T follicular helper cell (primary cell): ENCODE results near the gene SHROOM3.

Experiments
- DNase-seq: peaks from one replicate; pipeline ENCODE4 v3.0.0-alpha.2; 2020; ENCODE audit warnings: low read depth

Gene SHROOM3

DNA sequence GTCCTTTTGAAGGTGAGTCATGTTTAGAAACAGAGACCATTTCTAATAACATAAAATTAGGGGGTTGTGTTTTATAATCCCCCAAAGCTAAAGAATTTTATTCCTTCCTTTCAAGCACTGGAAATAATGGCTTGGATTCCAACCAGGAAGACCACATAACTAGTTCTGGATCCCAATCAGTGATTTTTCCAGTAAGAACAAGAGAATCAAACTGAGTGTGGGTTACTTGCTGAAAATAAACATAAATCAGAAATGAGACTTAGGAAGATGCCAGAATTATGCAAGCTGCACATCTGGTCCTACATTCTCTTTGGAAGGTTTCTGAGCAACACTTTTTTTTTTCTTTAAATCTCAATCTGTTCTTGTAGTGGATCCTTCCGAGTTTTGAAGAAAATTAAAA lies 386.6 kb downstream of the SHROOM3 start:
- DNase-seq: no peak

DNA sequence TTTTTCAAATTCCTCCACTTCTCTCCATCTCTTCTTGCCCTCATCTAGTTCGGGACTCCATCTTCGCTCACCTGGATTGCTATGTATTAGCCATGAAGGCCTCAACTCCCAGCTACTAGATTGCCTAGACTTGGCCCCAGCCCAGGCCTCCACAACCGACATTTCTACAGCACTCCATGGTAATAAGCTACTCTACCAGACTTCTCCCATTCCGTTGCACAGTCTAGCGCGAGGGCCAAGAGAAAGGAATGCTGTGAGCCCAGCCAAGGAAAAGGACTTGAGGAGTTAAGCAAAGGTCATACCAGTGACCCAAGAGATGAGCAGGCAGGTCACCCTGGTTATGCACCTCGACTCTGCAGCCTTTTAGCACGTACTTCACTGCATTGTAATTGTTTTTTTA lies 387.3 kb downstream of the SHROOM3 start:
- no peak for DNase-seq

DNA sequence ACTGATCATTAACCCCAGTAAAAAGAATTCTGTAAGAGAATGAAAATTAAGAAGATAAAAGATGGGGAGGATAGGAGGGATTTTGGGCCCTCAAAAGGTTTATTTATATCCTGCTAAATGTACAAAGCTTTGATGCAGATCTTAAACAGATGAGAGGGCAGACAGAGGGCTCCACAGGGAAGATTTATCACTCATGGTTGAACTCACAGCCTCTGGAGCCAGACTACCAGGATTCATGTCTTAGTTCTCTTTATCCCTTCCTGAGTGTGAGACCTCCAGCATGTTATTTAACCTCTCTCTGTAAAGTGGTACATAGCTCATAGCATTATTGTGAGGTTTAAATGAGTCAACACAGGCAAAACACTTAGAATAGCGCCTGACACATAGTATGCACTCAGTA lies 388.5 kb downstream of the SHROOM3 start:
- no peak for DNase-seq

DNA sequence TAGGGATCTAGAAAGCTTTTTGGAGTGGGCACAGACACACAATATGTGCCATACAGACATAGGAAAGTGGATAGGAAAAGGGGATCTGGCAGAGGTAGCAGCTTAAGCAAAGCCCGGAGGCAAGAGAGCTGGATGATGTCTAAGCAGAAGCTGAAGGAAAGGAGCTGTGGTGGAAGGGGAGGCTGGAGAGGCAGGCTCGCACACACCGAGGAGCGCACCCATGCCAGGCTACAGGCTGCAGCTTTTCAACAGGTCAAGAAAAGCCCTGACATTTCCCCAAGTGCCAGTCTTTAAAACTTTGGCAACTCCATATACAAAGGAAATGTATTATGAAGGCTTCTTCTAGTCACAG lies 395.6 kb downstream of the SHROOM3 start:
- DNase-seq: no peak

DNA sequence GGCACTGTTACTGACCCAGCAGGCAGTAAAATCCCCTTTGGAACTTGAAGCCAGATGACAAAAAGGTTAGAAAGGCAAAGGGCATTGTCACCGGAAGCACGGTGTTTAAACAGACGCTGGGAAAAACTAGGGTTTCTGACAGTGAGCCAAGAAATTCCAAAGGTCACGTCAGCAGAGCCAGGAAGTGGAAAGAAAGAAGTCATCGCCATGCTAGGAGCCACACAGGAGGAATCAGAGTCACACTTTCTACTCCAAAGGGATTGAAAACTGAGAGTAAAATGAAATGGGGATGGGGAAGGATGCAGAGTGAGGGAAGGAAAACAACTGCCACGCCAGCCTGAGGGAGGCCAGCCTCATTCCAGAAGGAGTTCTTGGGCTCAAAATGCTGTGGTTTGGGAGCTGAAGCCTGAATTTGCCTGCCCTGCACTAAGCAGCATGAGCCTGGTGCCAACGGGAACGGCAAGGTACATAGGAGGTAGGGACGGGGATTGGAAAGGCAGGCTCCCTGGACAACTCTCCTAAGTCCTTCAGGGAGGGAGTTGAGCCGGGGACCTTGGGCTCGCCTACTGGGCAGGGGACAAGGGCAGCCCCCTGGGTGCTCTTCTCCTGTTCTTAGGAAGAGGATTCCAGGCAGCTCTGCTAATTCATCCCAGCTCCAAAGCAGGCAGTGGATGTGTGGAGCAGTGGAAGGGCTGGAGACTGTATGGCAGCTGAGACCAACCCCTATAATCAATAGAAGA lies 396.1 kb downstream of the SHROOM3 start:
- DNase-seq: no peak

DNA sequence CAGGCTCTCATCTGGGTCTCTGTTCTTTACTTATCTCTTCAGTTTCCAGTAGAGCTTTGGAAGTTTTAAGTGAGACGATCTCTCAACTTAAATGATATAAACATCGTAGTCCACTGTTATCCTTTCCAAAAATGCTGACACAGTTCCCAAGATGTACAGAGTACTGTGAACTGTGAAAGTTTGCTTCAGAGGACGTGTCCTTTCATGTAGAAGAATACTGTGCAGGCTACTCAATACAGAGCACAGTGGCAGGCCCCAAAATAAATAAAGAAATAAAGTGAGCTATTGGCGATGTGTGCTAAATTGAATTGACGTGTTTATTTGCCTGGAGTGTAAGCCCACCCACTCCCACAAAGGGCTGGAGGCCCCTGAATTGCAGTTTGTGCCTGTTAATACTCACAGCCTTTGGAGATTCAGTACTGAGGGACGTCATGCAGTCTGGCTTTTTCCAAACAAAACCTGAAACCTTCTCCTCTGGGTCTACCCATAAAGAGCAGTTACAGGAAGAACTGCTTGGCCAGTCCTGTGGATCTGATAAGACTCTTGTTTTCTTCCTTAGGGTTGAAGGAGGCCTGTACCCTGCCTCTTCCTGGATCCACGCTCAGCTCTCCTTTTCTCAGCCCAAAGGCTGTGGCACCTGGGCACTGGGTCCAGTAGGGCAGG lies 396.8 kb downstream of the SHROOM3 start:
- no peak for DNase-seq
